Right lobe of liver (tissue), 4 donors: ENCODE data around the gene P2RY2.

Source experiments
- POLR2A ChIP-seq: fragments of 450-650 bp; IDR thresholded peaks from one replicate; pipeline ENCODE4 v1.6.1; 2017; ENCODE audit warnings: antibody characterized with exemption, mild to moderate bottlenecking
- TF ChIP-seq, protein P1 (sequence below), 4 donors: fragments of 200-600 bp in 3 of 4; fragments of 450-650 bp in 1 of 4; IDR thresholded peaks; one replicate each; pipeline versions ENCODE4 v1.5.1 to v1.8.0; 2016 to 2022; ENCODE audit warnings: antibody characterized with exemption in 4 of 4, mild to moderate bottlenecking in 2 of 4
- donor health status: DM: no; HTN: no; CAD: no.
- donor health status: DM: no; HTN: no; CAD: no.
- donor health status: DM: no; HTN: yes; CAD: no.

DNA sequence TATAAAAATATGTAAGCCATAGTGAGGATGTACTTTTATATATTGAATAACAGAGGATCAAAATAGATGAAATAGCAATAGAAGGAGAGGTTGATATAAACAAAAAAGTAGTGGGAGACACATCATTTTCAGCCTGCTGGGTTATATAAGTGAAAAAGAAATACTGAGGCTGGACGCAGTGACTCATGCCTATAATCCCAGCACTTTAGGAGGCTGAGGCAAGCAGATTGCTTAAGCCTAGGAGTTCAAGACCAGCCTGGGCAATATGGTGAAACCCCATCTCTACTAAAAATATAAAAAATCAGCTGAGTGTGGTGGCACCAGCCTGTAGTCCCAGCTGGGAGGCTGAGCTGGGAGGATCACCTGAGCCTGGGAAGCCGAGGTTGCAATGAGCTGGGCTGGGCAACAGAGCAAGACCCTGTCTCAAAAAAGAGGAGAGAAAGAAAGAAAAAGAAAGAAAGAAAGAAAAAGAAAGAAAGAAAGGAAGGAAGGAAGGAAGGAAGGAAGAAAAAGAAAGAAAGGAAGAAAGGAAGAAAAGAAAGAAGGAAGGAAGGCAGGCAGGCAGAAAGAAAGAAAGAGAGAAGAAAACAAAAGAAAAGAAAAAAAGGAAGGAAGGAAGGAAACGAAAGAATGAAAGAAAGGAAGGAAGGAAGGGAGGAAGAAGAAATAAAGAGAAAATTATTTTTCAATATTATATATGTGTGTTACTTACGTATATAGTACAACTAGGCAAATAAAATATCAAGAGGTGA lies 7.0 kb upstream of the P2RY2 start:
- TF ChIP-seq, protein P1, sequence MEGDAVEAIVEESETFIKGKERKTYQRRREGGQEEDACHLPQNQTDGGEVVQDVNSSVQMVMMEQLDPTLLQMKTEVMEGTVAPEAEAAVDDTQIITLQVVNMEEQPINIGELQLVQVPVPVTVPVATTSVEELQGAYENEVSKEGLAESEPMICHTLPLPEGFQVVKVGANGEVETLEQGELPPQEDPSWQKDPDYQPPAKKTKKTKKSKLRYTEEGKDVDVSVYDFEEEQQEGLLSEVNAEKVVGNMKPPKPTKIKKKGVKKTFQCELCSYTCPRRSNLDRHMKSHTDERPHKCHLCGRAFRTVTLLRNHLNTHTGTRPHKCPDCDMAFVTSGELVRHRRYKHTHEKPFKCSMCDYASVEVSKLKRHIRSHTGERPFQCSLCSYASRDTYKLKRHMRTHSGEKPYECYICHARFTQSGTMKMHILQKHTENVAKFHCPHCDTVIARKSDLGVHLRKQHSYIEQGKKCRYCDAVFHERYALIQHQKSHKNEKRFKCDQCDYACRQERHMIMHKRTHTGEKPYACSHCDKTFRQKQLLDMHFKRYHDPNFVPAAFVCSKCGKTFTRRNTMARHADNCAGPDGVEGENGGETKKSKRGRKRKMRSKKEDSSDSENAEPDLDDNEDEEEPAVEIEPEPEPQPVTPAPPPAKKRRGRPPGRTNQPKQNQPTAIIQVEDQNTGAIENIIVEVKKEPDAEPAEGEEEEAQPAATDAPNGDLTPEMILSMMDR (IDR thresholded peaks at IDR 0.05): no peak
- TF ChIP-seq POLR2A: no peak
